ENCODE measurements around the gene PPIL4.

Gene PPIL4

DNA sequence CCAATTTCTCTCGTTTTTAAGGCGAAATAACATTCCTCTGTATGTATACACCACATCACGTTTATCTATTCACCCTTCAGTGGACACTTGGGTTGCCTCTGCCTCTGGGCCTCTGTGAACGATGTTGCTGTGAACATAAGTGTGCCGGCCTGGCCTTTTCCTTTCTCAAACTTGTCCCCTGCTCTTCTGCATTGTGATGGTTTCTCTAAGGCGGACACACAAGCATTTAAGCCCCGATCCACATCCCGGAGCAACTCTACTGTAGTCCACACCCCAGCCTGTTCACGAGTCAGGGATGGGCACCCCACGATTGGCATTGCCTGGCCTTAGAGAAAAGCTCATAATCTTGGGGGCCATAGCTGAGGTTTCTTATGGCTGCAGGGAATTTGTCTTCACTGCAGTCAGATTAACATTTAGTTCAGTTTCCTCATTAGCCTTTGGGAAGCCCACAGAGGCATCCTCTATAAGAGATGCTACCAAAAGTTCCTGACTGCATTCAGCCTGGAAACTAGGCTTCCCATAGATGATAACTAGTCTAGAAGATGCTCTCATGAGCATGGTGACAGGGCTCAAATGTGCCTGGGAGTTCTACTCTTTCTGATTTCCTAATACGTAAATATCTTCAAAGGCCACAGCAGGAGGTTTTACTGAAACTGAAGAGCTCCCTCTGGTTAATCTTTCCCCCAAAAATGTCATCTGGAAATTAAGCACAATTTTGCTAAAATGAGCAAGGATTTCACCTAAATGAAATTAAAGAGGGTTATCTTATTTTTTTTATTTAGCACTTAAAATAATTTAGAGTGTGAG lies 61.8 kb downstream of the PPIL4 start:
- H3K4me3 ChIP-seq (ENCODE audit: control insufficient read depth, low read depth, low read length): no peak overlapping the region
- TF ChIP-seq, protein P1, sequence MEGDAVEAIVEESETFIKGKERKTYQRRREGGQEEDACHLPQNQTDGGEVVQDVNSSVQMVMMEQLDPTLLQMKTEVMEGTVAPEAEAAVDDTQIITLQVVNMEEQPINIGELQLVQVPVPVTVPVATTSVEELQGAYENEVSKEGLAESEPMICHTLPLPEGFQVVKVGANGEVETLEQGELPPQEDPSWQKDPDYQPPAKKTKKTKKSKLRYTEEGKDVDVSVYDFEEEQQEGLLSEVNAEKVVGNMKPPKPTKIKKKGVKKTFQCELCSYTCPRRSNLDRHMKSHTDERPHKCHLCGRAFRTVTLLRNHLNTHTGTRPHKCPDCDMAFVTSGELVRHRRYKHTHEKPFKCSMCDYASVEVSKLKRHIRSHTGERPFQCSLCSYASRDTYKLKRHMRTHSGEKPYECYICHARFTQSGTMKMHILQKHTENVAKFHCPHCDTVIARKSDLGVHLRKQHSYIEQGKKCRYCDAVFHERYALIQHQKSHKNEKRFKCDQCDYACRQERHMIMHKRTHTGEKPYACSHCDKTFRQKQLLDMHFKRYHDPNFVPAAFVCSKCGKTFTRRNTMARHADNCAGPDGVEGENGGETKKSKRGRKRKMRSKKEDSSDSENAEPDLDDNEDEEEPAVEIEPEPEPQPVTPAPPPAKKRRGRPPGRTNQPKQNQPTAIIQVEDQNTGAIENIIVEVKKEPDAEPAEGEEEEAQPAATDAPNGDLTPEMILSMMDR (conservative IDR thresholded peaks at IDR 0.05; ENCODE audit: control insufficient read depth, insufficient read depth, low read depth, low read length): no peak
- DNase-seq (ENCODE audit: low read depth): no peak

DNA sequence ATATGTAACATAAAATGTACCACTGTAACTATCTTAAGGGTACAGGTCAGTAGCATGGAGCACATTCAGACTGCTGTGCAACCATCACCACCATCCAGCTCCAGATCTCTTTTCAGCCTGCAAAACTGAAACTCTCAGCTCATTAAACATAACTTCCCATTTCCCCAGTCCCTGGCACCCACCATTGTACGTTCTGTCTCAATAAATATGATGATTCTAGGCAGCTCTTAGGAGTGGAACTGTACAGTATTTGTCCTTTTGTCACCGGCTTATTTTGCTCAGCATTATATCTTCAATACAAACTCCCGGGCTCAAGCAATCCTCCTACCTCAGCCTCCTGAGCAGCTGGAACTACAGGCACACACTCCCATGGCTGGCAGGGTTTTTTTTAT lies 62.5 kb downstream of the PPIL4 start:
- H3K4me3 ChIP-seq (ENCODE audit: control insufficient read depth, low read depth, low read length): no peak overlapping the region
- TF ChIP-seq, protein P1 (conservative IDR thresholded peaks at IDR 0.05; ENCODE audit: control insufficient read depth, insufficient read depth, low read depth, low read length): no peak
- DNase-seq (ENCODE audit: low read depth): no peak

DNA sequence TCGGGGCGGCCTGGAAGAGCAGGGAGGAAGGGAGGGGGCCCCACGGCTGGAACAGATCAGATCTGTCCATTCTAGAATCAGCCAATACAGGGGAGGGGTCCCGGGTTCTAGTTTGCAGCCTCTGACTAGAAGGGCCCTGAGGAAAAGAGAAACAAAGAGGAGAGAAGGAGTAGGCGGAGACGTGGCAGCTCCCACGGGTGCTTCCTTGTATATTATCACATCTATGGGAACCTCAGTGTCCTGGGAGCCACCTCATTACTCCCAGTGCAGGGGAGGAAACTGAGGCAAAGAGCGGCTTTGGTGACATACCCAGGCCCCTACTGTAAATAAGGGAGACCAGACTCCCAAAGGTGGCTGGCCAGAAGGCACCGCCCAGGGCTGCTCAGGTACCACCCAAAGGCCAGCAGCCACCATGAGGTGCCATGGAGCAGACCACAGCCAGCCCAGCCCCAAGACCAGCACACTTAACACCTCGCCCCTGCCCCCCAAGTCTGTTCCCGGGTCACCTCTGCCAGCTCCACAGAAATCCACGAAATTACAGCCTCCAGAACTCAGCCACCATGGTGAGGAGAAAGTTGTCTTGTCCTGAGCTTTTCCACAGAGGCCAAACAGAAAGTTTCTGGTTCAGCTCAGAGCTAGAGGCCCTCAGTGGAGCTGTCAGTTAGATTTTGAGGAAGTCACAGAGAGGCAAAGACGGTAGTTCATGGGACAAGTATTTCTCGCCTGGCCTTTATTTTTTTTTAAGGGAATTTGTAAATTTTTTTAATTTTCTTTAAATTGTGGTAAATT lies 63.1 kb downstream of the PPIL4 start:
- DNase-seq (ENCODE audit: low read depth): no peak
- TF ChIP-seq, protein P1 (conservative IDR thresholded peaks at IDR 0.05; ENCODE audit: control insufficient read depth, insufficient read depth, low read depth, low read length): no peak
- H3K4me3 ChIP-seq (ENCODE audit: control insufficient read depth, low read depth, low read length): no peak overlapping the region

DNA sequence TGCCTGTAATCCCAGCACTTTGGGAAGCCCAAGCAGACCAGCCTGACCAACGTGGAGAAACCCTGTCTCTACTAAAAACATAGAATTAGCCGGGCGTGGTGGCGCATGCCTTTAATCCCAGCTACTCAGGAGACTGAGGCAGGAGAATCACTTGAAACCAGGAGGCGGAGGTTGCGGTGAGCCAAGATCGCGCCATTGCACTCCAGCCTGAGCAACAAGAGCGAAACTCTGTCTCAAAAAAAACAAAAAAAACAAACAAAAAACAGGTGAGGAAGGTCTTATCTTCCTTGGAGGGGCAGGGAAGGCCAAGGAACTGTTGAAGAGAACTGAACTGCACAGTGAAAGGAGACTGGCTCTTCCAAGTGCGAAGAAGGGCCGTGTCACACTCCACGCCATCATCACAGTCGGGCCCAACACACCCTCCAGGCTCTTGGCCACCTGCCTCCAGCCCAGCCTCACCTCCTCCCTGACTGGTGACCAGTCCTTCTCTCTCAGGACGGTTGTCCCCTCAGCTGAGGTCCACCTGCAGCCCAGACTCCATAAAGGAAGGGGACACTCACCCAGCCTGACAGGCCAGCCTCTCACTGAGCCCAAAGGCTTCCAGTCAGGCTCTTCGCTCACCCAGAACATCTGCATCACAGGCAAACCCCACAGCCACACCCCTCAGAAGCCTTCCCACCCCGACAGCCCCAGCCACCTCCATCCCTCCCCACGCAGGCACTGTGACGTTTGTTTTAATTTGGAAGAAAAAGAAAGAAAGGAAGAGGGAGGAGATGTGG lies 65.2 kb downstream of the PPIL4 start:
- no peak for DNase-seq (ENCODE audit: low read depth)
- TF ChIP-seq, protein P1 (conservative IDR thresholded peaks at IDR 0.05; ENCODE audit: control insufficient read depth, insufficient read depth, low read depth, low read length): no peak
- H3K4me3 ChIP-seq (ENCODE audit: control insufficient read depth, low read depth, low read length): no peak overlapping the region

DNA sequence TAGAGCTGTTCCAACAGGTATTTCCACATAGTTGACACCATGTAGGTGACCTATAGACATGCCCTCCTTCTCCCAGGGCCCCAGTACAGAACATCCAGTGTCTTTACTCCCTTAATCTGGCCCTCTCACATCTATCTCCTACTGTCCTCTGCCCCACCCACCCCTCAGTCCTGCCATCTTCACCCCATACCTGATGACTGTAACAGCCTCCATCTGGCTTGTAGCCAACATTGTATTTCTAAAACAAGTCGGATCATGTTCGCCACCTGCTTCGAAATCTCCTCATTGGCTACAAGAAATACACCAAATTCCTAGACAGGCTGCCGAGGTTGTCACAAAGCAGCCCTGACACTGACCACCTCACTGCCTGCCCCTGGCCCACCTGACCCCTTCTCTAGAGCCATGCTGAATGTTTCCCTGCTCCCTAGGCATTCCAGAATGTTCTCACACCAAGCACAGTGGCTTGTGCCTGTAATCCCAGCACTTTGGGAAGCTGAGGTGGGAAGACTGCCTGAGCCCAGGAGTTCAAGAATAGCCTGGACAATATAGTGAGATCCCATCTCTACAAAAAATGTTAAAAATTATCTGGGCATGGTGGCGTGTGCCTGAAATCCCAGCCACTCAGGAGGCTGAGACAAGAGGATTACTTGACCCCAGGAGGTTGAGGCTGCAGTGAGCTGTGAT lies 67.1 kb downstream of the PPIL4 start:
- TF ChIP-seq, protein P1 (conservative IDR thresholded peaks at IDR 0.05; ENCODE audit: control insufficient read depth, insufficient read depth, low read depth, low read length): no peak
- no peak for DNase-seq (ENCODE audit: low read depth)
- H3K4me3 ChIP-seq (ENCODE audit: control insufficient read depth, low read depth, low read length): no peak overlapping the region

DNA sequence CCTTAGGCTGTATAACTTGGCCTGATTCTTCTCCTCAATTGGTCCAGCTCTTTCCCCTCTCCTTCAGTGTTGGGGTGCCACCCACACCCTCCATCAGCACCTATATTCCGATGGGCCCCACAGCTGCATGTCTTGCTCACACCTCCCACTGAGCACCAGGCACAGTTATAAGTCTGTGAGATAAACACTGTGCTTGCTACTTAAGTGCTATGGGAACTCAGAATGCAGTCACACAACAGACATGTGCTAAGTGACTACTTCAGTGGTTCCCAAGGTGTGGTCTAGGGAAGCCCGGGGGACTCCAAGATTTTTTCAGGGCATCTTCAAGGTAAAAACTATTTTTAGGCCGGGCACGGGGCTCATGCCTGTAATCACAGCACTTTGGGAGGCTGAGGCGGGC lies 68.3 kb downstream of the PPIL4 start:
- TF ChIP-seq, protein P1 (conservative IDR thresholded peaks at IDR 0.05; ENCODE audit: control insufficient read depth, insufficient read depth, low read depth, low read length): no peak
- H3K4me3 ChIP-seq (ENCODE audit: control insufficient read depth, low read depth, low read length): no peak overlapping the region
- DNase-seq (ENCODE audit: low read depth): no peak

Data from fibroblast of mammary gland (primary cell).